Measurements from ENCODE around the gene IQGAP2. TPM values are rescaled to one million over a fixed set of nuclear protein-coding genes. Genes with fewer than 3 reads are reported as not detected.

Gene IQGAP2
- polyA plus RNA-seq, 1 experiment, result 0.01 TPM

DNA sequence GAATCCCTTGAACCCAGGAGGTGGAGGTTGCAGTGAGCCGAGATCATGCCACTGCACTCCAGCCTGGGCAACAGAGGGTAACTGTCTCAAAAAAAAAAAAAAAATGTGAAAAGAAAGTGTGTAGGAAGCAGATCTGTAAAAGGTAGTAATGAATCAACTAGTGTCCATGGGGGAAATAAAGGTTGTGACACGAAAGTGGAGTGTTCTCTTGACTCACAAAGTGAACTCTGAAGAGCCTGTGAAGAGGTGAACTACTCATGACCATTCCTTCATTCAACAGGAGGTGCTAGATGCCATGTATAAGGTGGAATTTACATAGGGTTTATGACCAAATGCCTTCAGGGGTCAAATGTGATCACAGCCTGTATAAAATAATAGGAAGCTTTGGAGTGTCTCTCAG, 12.8 kb downstream of the IQGAP2 start:
- POLR2A ChIA-PET, result no interaction called here
- H3K36me3 ChIP-seq (ENCODE audit: control insufficient read depth, insufficient read depth, low read length), result no peaks in the 10 kb centered on the region
- TF ChIP-seq, protein P1, sequence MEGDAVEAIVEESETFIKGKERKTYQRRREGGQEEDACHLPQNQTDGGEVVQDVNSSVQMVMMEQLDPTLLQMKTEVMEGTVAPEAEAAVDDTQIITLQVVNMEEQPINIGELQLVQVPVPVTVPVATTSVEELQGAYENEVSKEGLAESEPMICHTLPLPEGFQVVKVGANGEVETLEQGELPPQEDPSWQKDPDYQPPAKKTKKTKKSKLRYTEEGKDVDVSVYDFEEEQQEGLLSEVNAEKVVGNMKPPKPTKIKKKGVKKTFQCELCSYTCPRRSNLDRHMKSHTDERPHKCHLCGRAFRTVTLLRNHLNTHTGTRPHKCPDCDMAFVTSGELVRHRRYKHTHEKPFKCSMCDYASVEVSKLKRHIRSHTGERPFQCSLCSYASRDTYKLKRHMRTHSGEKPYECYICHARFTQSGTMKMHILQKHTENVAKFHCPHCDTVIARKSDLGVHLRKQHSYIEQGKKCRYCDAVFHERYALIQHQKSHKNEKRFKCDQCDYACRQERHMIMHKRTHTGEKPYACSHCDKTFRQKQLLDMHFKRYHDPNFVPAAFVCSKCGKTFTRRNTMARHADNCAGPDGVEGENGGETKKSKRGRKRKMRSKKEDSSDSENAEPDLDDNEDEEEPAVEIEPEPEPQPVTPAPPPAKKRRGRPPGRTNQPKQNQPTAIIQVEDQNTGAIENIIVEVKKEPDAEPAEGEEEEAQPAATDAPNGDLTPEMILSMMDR (IDR thresholded peaks at IDR 0.05; ENCODE audit: insufficient read depth, low read depth, low read length), result no peak
- no peak overlapping the region for H3K4me3 ChIP-seq (ENCODE audit: low read depth, low read length)
- CTCF ChIA-PET, result interaction anchor here (1.2 kb wide), 1 partner anchor 8 kb away, joined by 3 read pairs; no protein-coding TSS in a partner anchor
- DNase-seq (ENCODE audit: low read depth), result no peak
- H3K27me3 ChIP-seq (ENCODE audit: control insufficient read depth, insufficient read depth, low read length), result no peaks in the 10 kb centered on the region

DNA sequence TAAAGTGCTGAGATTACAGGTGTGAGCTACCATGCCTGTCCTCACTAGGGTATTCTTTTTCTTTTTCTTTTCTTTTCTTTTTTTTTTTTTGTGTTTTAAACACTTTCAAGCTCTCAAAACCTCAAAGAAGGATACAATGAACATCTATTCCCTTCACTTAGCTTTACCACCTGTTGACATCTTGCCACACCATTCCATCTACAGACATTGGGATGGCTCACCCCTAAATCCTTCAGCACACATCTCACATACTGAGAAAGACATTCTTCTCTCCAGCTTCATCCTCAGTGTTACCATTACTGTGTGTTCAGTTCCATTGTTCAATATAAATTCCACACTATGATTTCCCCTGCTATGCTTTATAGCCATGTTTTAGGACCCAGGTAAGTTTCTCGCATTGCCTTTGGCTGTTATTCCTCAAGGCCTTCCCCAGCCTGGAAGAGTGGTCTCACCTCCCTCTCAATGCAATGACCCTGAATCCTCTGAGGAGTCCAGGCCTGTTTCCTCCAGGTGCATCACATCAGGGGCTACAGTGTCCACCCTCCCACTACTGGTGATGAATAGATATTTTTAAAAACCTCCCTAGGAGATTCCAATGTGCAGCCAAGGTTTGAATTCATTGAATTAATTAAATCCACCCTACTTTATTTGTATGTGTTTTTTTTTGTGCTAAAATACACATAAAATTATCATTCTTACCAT, 16.7 kb downstream of the IQGAP2 start:
- Histone ChIP-seq H3K4me3 (ENCODE audit: low read depth, low read length) (no peak overlapping the region), H3K27me3 (ENCODE audit: control insufficient read depth, insufficient read depth, low read length) (no peaks in the 10 kb centered on the region; the same call in 1 of the 2 replicates), H3K36me3 (ENCODE audit: control insufficient read depth, insufficient read depth, low read length) (no peaks in the 10 kb centered on the region)
- DNase-seq (ENCODE audit: low read depth), result no peak
- TF ChIP-seq, protein P1 (IDR thresholded peaks at IDR 0.05; ENCODE audit: insufficient read depth, low read depth, low read length), result no peak
- POLR2A ChIA-PET, result no interaction called here
- CTCF ChIA-PET, result no interaction called here

DNA sequence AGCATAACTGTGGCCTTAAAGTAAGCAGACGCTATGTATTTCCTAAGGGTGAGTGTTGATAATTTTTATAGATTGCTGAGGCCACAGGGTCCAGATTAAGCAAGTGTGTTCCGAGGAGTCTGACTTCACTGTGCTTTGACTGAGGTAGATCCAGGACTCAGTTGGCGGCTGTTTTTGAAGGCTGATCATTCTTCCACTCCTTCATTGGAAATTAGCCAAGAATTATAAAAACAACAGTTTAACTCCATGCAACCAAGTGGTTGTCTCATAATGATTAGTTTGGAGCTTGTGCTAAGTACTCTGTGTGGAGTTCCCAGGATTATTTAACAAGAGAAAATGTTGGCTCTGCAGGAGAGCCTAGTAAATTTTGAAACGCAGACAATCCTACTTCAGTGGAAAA, 19.1 kb downstream of the IQGAP2 start:
- no peak for DNase-seq (ENCODE audit: low read depth)
- CTCF ChIA-PET, result interaction anchor here (0.9 kb wide), 1 partner anchor 130 kb away, joined by 3 read pairs; no protein-coding TSS in a partner anchor
- Histone ChIP-seq H3K4me3 (ENCODE audit: low read depth, low read length) (no peak overlapping the region), H3K27me3 (ENCODE audit: control insufficient read depth, insufficient read depth, low read length) (no peaks in the 10 kb centered on the region; the same call in 1 of the 2 replicates), H3K36me3 (ENCODE audit: control insufficient read depth, insufficient read depth, low read length) (no peaks in the 10 kb centered on the region)
- POLR2A ChIA-PET, result no interaction called here
- TF ChIP-seq, protein P1 (IDR thresholded peaks at IDR 0.05; ENCODE audit: insufficient read depth, low read depth, low read length), result no peak

DNA sequence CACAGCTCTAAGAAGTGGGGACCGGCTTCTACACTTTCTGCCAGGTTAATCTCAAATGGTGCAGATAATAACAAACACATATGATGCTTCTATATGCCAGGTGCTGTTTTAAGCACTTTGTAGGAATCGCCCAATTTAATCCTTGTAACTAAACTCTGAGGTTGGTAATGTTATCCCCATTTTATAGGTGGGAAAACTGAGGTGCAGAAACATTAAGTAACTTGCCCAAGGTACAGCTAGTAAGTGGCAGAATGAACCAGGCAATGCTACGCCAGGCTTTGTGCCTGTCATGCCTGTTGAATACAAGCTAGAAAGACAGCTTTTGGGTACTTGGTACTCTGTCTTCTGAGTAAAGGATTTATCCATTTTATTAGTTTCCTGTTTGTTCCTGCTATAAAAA, 19.7 kb downstream of the IQGAP2 start:
- ChIA-PET POLR2A (no interaction called here), CTCF (interaction anchor here (0.9 kb wide), 1 partner anchor 130 kb away, joined by 3 read pairs; no protein-coding TSS in a partner anchor)
- TF ChIP-seq, protein P1 (IDR thresholded peaks at IDR 0.05; ENCODE audit: insufficient read depth, low read depth, low read length), result no peak
- no peak for DNase-seq (ENCODE audit: low read depth)
- Histone ChIP-seq H3K27me3 (ENCODE audit: control insufficient read depth, insufficient read depth, low read length) (no peaks in the 10 kb centered on the region; the same call in 1 of the 2 replicates), H3K36me3 (ENCODE audit: control insufficient read depth, insufficient read depth, low read length) (no peaks in the 10 kb centered on the region), H3K4me3 (ENCODE audit: low read depth, low read length) (no peak overlapping the region)

DNA sequence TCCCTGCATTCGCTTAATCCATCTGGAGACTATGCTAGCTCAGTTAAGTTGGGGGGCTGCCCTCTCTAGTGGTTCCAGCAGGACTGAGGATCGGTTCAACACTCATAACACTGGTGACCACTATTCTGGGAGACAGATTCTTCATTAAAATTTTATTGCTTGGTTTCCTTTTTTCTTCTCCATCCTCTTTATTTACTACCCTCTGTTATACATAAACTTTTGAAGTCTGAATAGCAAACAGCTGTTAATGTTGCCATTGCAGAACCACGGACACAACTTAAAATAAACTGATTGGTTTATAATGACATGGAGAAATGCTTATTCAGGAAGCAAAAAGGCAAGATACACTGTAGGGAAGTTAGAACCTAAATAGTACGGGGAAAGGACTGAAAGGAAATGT, 22.1 kb downstream of the IQGAP2 start:
- no peaks in the 10 kb centered on the region for H3K36me3 ChIP-seq (ENCODE audit: control insufficient read depth, insufficient read depth, low read length)
- ChIA-PET POLR2A (no interaction called here), CTCF (no interaction called here)
- H3K4me3 ChIP-seq (ENCODE audit: low read depth, low read length), result no peak overlapping the region
- no peak for DNase-seq (ENCODE audit: low read depth)
- TF ChIP-seq, protein P1 (IDR thresholded peaks at IDR 0.05; ENCODE audit: insufficient read depth, low read depth, low read length), result no peak
- no peaks in the 10 kb centered on the region; the same call in 1 of the 2 replicates for H3K27me3 ChIP-seq (ENCODE audit: control insufficient read depth, insufficient read depth, low read length)
